Small intestine (tissue), 7 donors: Measurements from ENCODE around the gene ZNF532. TPM values are rescaled to one million over a fixed set of nuclear protein-coding genes. Genes with fewer than 3 reads are reported as not detected.
"Not testable (repeated sequence)": the region's sequence is repeated elsewhere in the genome, so short reads cannot be mapped to it uniquely, and the experiment has no call there.

Source experiments
- DNase-seq, 2 donors: peaks; one replicate each; pipeline versions ENCODE4 v3.0.0 to v3.0.0-alpha.2; 2013
- FAIRE-seq: peaks from 2 replicates; lab custom pipeline; 2012; peaks lifted over from hg19 to GRCh38; lab: Jason Lieb, UNC
- H3K27ac ChIP-seq, 3 donors: one replicate each; pipeline ENCODE4 v1.5.1; 2013; ENCODE audit warnings: low read length in 2 of 3, mild to moderate bottlenecking in 2 of 3, control low read depth in 1 of 3, inconsistent platforms in 1 of 3, low read depth in 1 of 3, moderate library complexity in 1 of 3
- H3K27me3 ChIP-seq, 3 donors: one replicate each; pipeline ENCODE4 v1.6.1; 2013; ENCODE audit warnings: low read length in 3 of 3, inconsistent platforms in 1 of 3; ENCODE audit not compliant: control insufficient read depth in 3 of 3, insufficient read depth in 3 of 3
- H3K36me3 ChIP-seq, 3 donors: one replicate each; pipeline ENCODE4 v1.6.1; 2013; ENCODE audit warnings: low read length in 3 of 3, inconsistent platforms in 1 of 3, low read depth in 1 of 3, mild to moderate bottlenecking in 1 of 3, moderate library complexity in 1 of 3; ENCODE audit not compliant: control insufficient read depth in 3 of 3, insufficient read depth in 2 of 3
- H3K4me1 ChIP-seq, 3 donors: one replicate each; pipeline ENCODE4 v1.6.1; 2013; ENCODE audit warnings: low read length in 2 of 3, inconsistent platforms in 1 of 3, low read depth in 1 of 3, mild to moderate bottlenecking in 1 of 3, moderate library complexity in 1 of 3; ENCODE audit not compliant: control insufficient read depth in 3 of 3, insufficient read depth in 2 of 3
- H3K4me3 ChIP-seq, 3 donors: one replicate each; pipeline ENCODE4 v1.5.1; 2013; ENCODE audit warnings: low read length in 3 of 3, control low read depth in 1 of 3, inconsistent platforms in 1 of 3, low read depth in 1 of 3, mild to moderate bottlenecking in 1 of 3, moderate library complexity in 1 of 3
- H3K9me3 ChIP-seq, 2 donors: one replicate each; pipeline ENCODE4 v1.6.1; 2013; ENCODE audit warnings: low read depth in 1 of 2, low read length in 1 of 2; ENCODE audit not compliant: control insufficient read depth in 2 of 2, insufficient read depth in 1 of 2
- WGBS, 3 donors: extraction: QIAGEN DNeasy Blood & Tissue Kit; methylation state at CpG; one replicate each; pipeline ENCODE4 v1.1.7; 2013; 5-methylcytosine and 5-hydroxymethylcytosine counted together
- polyA plus RNA-seq, 4 donors: library from polyadenylated mRNA; stranded (reverse) in 3 of 4; unstranded in 1 of 4; fragments of 200-250 nt in 3 of 4; fragments of 120-200 nt in 1 of 4; gene quantifications; one replicate each; pipeline versions ENCODE4 v1.2.1 to v1.2.3, GENCODE V29; 2013
- donor health status: healthy with polysubstance abuse.
- donor health status: control.
- donor health status: control.
- donor health status: Bipolar disorder and iron deficiency.
- donor health status: healthy.

The ZNF532 gene
- polyA plus RNA-seq, 4 donors: 1.3 to 23.4 (median 4.9) TPM

DNA sequence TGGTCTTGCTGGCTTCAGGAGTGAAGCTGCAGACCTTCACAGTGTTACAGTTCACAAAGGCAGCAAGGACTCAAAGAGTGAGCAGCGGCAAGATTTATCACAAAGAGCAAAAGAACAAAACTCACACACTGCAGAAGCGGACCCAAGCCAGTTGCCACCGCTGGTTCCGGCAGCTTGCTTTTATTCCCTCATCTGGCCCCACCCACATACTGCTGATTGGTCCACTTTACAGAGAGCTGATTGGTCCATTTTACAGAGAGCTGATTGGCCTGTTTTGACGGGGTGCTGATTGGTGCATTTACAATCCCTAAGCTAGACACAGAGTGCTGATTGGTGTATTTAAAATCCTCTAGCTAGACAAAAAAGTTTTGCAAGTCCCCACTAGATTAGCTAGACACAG, 37.2 kb upstream of the ZNF532 start:
- DNase-seq (no peak), FAIRE-seq (no peak)
- Histone ChIP-seq H3K4me1 (no peaks in the 10 kb centered on the region), H3K36me3 (no peaks in the 10 kb centered on the region), H3K27me3 (peaks cover 0 to 2% (median 2%) of the 10 kb centered on the region in 3 donors), H3K27ac (no peak overlapping the region), H3K9me3 (no peaks in the 10 kb centered on the region), H3K4me3 (no peak overlapping the region)
- WGBS, 3 donors: 94 to 99% (median 96%) methylated on average over 5 of the region's 5 CpGs

- FAIRE-seq (no peak), DNase-seq (no peak)
- WGBS, 3 donors: 97 to 98% (median 97%) methylated on average over 22 to 24 of the region's 24 CpGs
Measured at GRCh38 chr18:58827886-58828285, 36.8 kb upstream of the ZNF532 start.

DNA sequence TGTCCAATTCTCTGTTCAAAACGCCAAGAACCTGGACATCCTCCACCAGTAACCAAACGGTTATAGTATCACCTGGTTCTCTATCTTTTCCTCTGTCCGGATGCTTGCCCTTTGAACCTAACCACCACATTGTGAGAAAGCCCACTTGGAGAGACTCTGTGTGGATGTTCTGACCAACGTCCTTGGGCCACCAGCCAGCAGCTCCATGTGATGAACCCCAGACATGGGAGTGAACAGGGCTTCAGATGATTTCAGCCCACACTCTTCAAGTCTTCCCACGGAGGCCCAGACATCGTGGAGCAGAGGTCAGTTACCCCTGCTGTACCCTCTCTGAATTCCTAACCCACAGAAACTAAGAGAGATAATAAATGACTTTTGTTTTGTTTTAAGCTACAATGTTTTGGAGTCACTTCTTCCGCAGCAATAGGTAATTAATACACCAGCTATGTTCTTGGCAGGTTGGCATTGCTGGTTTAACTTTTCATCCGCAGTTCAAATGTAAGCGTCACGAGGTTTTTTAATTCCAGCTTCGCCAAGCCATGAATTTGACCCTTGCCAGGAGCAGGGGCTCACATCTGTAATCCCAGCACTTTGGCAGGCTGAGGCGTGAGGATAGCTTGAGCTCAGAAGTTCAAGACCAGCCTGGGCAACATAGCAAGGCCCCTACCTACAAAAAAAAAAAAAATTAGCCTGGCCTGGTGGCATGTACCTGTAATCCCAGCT, 36.1 kb upstream of the ZNF532 start:
- no peak overlapping the region for H3K4me3 ChIP-seq
- FAIRE-seq (no peak), DNase-seq (no peak)
- H3K4me1 ChIP-seq: no peaks in the 10 kb centered on the region
- H3K36me3 ChIP-seq: no peaks in the 10 kb centered on the region
- peaks cover 0 to 2% (median 2%) of the 10 kb centered on the region in 3 donors for H3K27me3 ChIP-seq
- H3K27ac ChIP-seq: no peak overlapping the region
- WGBS, 3 donors: 68 to 80% (median 71%) methylated on average over 12 of the region's 12 CpGs
- no peaks in the 10 kb centered on the region for H3K9me3 ChIP-seq

More at GRCh38 chr18:58827886-58828285, 36.8 kb upstream of the ZNF532 start:
- Histone ChIP-seq H3K4me3 (no peak overlapping the region), H3K9me3 (no peaks in the 10 kb centered on the region), H3K36me3 (no peaks in the 10 kb centered on the region), H3K27me3 (peaks cover 0 to 2% (median 2%) of the 10 kb centered on the region in 3 donors), H3K27ac (no peak overlapping the region), H3K4me1 (no peaks in the 10 kb centered on the region)

DNA sequence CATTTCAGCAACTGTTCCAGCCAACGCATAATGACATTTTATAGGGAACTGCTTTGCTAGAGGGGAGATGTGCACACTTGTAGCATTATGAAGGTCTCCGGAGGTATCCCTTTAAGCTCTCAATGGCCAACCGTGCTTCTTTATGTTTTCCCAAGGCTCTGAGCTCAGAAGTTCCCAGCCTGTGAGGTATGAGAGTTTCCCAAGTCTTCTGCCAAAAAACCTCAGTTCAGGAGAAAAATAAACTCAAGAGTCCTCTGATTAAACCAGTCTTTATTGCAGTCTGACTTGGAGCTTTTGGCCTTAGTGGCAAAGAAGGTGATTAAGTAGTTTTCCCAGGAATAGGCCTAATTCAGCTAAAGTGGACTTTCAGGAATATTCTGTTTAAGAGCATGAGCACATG, 35.4 kb upstream of the ZNF532 start:
- no peak overlapping the region for H3K4me3 ChIP-seq
- FAIRE-seq (no peak), DNase-seq (no peak)
- no peaks in the 10 kb centered on the region for H3K4me1 ChIP-seq
- WGBS, 3 donors: 84 to 92% (median 85%) methylated on average over 3 of the region's 3 CpGs
- no peaks in the 10 kb centered on the region for H3K36me3 ChIP-seq
- peaks cover 0 to 2% (median 2%) of the 10 kb centered on the region in 3 donors for H3K27me3 ChIP-seq
- H3K9me3 ChIP-seq: no peaks in the 10 kb centered on the region
- H3K27ac ChIP-seq: no peak overlapping the region

- H3K36me3 ChIP-seq, FAIRE-seq: not testable (repeated sequence)
Measured at GRCh38 chr18:58829886-58830285, 34.8 kb upstream of the ZNF532 start.

GRCh38 chr18:58831606-58832005, 33.1 kb upstream of the ZNF532 start:
- FAIRE-seq (no peak), DNase-seq (no peak)
- no peak overlapping the region for H3K27ac ChIP-seq
- H3K9me3 ChIP-seq: no peaks in the 10 kb centered on the region
- no peaks in the 10 kb centered on the region for H3K4me1 ChIP-seq
- H3K4me3 ChIP-seq: no peak overlapping the region
- 65 to 84% (median 83%) methylated on average over 1 of the region's 1 CpG for WGBS, 3 donors
- H3K36me3 ChIP-seq: no peaks in the 10 kb centered on the region
- H3K27me3 ChIP-seq: peaks cover 0 to 2% (median 0%) of the 10 kb centered on the region in 3 donors

More at GRCh38 chr18:58829886-58830285, 34.8 kb upstream of the ZNF532 start:
- not testable (repeated sequence) for DNase-seq, H3K27me3 ChIP-seq, H3K4me3 ChIP-seq, H3K9me3 ChIP-seq, H3K4me1 ChIP-seq, H3K27ac ChIP-seq
- 66 to 82% (median 72%) methylated on average over 3 of the region's 3 CpGs for WGBS, 3 donors

DNA sequence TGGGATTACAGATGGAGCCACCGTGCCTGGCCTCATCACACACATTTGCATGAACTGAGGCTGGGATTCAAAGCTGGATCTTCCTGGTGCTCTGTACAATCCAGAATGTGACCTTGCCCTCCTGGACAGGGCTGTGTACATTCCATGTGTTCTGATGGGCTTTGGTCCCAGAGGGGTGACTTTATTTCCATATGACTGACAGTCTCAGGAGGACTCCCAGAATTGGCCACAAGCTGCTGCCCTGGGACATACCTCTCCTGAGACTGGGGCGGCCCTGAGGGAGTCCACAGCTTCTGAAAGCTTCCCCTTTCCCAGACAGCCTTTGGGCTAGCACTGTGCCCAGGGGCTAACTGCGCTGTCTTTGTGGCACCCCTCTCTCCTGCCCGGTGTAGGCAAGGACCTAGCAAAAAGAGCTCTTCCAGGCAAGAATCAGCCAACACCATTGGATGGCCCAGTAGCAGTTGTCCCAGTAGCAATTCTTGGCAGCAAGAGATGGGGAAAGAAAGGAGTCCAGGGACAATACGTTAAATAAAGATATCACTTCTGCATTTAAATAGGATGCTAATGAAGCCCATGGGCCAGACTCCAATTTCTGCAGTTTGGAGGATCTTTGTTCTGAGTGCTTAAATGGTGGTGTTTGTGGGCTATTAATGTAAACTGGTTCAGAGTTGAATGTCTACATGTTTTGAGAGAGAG, 26.4 kb upstream of the ZNF532 start:
- FAIRE-seq: no peak
- Histone ChIP-seq H3K9me3 (no peaks in the 10 kb centered on the region), H3K4me3 (no peak overlapping the region), H3K36me3 (no peaks in the 10 kb centered on the region), H3K27ac (no peak overlapping the region), H3K27me3 (no peaks in the 10 kb centered on the region), H3K4me1 (no peaks in the 10 kb centered on the region)
- whole genome bisulfite sequencing, 3 donors: 87 to 94% (median 90%) methylated on average over 5 of the region's 5 CpGs
- DNase-seq: no peak

DNA sequence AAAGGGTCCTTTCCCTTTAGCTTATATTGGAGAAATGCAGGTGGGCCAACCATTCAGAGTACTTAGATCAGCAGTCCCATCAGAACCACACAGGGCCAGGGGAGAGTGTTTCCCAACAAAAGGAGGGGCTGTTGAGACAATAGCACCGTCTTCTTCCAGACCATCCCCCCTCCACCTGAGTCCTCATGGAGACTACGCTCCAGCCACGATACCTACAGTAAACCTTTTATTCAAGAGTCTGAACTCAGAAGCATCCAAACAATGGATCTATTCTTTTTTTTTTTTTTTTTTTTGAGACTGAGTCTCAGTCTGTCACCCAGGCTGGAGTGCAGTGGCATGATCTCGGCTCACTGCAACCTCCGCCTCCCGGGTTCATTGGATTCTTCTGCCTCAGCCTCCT, 25.7 kb upstream of the ZNF532 start:
- Histone ChIP-seq H3K4me1 (no peaks in the 10 kb centered on the region), H3K36me3 (no peaks in the 10 kb centered on the region), H3K4me3 (no peak overlapping the region), H3K9me3 (no peaks in the 10 kb centered on the region), H3K27ac (no peak overlapping the region), H3K27me3 (no peaks in the 10 kb centered on the region)
- FAIRE-seq: no peak
- DNase-seq: no peak
- WGBS, 3 donors: 81 to 92% (median 91%) methylated on average over 6 of the region's 6 CpGs
